Measurements from ENCODE around the gene ARHGEF35.
"Not testable (repeated sequence)": the region's sequence is repeated elsewhere in the genome, so short reads cannot be mapped to it uniquely, and the experiment has no call there.

ARHGEF35 gene

GRCh38 chr7:144178380-144179164 lies 17.1 kb downstream of the ARHGEF35 start:
- DNase-seq (ENCODE audit: low read depth), result peak; percentile 4

DNA sequence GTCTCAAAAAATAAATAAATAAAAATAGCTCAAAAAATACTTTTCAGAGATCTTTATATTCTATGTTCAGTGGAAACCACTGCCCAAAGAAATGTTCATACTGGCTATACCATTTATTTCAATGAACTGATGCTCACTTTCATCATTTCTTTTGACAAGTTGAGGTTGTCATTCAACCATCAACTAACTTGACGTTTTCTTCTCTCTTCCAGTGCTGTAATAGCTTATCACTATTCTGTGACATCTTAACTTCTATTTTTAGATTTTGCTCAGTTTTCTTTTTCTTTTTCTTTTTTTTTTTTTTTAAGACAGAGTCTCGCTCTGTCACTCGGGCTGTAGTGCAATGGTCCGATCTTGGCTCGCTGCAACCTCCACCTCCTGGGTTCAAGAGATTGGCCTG lies 21.0 kb downstream of the ARHGEF35 start:
- no peak for DNase-seq (ENCODE audit: low read depth)

DNA sequence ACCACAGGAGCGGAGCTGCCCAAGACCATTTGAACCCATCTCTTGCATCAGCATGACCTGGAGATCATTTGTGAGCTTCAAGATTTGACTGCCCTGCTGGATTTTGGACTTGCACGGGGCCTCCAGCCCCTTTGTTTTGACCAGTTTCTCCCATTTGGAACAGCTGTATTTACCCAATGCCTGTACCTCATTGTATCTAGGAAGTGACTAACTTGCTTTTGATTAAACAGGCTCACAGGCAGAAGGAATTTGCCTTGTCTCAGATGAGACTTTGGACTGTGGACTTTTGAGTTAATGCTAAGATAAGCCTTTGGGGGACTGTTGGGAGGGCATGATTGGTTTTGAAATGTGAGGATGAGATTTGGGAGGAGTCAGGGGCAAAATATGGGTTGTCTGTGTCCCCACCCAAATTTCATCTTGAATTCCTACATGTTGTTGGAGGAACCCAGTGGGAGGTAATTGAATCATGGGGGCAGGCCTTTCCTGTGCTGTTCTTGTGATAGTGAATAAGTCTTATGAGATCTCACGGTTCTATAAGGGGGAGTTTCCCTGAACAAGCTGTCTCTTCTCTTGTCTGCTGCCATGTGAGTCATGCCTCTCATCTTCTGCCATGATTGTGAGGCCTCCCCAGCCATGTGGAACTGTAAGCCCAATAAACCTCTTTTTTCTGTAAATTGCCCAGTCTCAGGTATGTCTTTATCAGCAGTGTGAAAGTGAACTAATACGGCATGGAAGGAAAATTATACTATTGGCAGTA lies 23.9 kb downstream of the ARHGEF35 start:
- not testable (repeated sequence) for DNase-seq (ENCODE audit: low read depth)

- DNase-seq (ENCODE audit: low read depth), result no peak
Measured at GRCh38 chr7:144164784-144165183, 30.8 kb downstream of the ARHGEF35 start.

DNA sequence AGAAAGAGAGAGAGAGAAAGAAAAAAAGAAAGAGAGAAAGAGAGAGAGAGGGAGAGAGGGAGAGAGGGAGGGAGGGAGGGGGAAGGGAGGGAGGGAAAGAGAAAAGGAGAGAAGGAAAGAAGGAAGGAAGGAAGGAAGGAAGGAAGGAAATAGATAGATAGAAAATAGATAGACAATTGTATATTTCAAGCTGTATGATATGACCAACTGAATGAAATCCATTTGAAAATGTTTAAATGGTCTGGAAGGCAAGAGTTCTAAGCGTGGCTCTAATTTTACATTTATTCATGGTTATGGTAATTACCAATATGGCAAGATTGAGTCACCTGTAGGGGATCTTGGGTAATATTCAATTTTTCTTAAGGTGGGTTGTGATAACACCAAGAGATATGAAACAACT lies 36.8 kb downstream of the ARHGEF35 start:
- no peak for DNase-seq (ENCODE audit: low read depth)

GRCh38 chr7:144148224-144148827 lies 47.3 kb downstream of the ARHGEF35 start:
- DNase-seq (ENCODE audit: low read depth), result no peak

DNA sequence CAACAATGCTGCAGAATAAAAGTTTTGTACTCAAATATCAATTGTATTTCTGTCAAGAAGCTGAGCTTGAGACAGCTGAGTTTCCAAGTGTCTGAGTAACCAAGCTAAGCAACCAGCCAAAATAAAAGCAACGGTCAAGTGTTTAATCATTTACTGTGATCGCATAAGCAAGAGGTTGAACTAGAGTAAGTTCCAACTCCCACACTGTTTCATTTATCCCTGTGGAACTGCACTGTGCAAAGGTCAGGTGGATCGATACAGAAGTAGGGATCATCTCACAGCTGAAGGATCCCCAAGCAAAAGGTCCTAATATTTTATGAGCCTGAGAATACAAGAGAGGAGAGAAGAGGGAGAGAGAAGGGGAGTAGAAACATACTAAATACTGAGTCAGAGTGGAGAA lies 51.2 kb downstream of the ARHGEF35 start:
- no peak for DNase-seq (ENCODE audit: low read depth)

DNA sequence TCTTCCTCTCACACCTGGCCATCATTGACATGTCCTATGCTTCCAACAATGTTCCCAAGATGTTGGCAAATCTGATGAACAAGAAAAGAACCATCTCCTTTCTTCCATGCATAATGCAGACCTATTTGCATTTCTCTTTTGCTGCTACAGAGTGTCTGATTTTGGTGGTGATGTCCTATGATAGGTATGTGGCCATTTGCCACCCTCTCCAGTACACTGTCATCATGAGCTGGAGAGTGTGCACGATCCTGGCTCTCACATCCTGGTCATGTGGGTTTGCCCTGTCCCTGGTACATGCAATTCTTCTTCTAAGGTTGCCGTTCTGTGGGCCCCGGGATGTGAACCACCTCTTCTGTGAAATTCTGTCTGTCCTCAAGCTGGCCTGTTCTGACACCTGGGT lies 53.4 kb downstream of the ARHGEF35 start:
- DNase-seq (ENCODE audit: low read depth), result no peak

- no peak for DNase-seq (ENCODE audit: low read depth)
Measured at GRCh38 chr7:144137501-144137900, 58.1 kb downstream of the ARHGEF35 start.
